Keratinocyte (primary cell): ENCODE results near the gene PLCZ1.
"Not testable (repeated sequence)": the region's sequence is repeated elsewhere in the genome, so short reads cannot be mapped to it uniquely, and the experiment has no call there.

Experiments used
- EZH2 ChIP-seq: IDR thresholded peaks from one replicate; pipeline ENCODE4 v1.6.1; 2012; ENCODE audit warnings: inconsistent platforms, mild to moderate bottlenecking, low read length, moderate library complexity
- TF ChIP-seq, protein P1 (sequence below), 3 experiments: IDR thresholded peaks in 1 of 3; conservative IDR thresholded peaks in 1 of 3; optimal IDR thresholded peaks in 1 of 3; 2 replicates in 2 of 3; 3 replicates in 1 of 3; pipeline versions ENCODE3 to v1.5.1; 2011; ENCODE audit warnings: low read length in 3 of 3, mild to moderate bottlenecking in 3 of 3, moderate library complexity in 2 of 3, control low read depth in 1 of 3, inconsistent platforms in 1 of 3; ENCODE audit not compliant: insufficient read depth in 2 of 3; ENCODE audit errors: extremely low read depth in 1 of 3

DNA sequence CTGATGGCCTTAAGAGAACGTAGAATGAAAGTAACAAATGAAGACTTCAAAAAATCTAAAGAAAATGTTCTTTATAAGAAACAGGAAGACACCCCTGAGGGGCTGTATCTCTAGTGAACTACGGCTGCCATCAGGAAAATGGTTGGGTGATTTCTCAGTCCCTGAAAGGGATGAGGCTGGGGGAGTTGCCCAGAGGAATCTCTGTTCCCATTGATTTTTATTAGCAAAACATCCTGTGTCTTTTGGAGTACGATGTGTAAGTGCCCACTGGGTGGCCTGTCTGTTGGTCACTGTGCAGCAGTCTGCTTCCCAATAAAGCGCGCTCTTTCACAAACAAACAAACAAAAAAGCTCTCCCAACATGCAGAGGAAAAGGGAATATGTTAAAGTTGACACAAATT is 43.8 kb downstream of the PLCZ1 start:
- TF ChIP-seq, protein P1, sequence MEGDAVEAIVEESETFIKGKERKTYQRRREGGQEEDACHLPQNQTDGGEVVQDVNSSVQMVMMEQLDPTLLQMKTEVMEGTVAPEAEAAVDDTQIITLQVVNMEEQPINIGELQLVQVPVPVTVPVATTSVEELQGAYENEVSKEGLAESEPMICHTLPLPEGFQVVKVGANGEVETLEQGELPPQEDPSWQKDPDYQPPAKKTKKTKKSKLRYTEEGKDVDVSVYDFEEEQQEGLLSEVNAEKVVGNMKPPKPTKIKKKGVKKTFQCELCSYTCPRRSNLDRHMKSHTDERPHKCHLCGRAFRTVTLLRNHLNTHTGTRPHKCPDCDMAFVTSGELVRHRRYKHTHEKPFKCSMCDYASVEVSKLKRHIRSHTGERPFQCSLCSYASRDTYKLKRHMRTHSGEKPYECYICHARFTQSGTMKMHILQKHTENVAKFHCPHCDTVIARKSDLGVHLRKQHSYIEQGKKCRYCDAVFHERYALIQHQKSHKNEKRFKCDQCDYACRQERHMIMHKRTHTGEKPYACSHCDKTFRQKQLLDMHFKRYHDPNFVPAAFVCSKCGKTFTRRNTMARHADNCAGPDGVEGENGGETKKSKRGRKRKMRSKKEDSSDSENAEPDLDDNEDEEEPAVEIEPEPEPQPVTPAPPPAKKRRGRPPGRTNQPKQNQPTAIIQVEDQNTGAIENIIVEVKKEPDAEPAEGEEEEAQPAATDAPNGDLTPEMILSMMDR (optimal IDR thresholded peaks at IDR 0.05 in 1 of 3, IDR thresholded peaks at IDR 0.05 in 1 of 3, conservative IDR thresholded peaks at IDR 0.05 in 1 of 3; ENCODE audit: extremely low read depth in 1 of 3, insufficient read depth in 2 of 3, low read length in 3 of 3): not testable (repeated sequence)
- TF ChIP-seq EZH2: not testable (repeated sequence)
